GM06990 (cell line): ENCODE data around the gene ZNF592.

Source experiments
- DNase-seq: peaks from one replicate; pipeline ENCODE4 v3.0.0-alpha.2; 2011; ENCODE audit not compliant: insufficient read length; ENCODE audit errors: extremely low read depth
- H3K27me3 ChIP-seq: replicated peaks from 2 replicates; pipeline ENCODE4 v1.6.0; 2011; ENCODE audit warnings: low read length; ENCODE audit not compliant: control insufficient read depth, insufficient read depth
- H3K36me3 ChIP-seq: 2 replicates; pipeline ENCODE4 v1.5.1; 2011; ENCODE audit warnings: low read length; ENCODE audit not compliant: control insufficient read depth, insufficient read depth
- H3K4me3 ChIP-seq: replicated peaks from 2 replicates; pipeline ENCODE4 v1.5.1; 2011; ENCODE audit warnings: low read depth, mild to moderate bottlenecking, control low read depth, low read length
- CTCF ChIP-seq: IDR thresholded peaks from 2 replicates; pipeline ENCODE4 v1.5.1; 2011; ENCODE audit warnings: low read length, control low read depth, mild to moderate bottlenecking, inconsistent platforms; ENCODE audit not compliant: insufficient read depth, poor library complexity, severe bottlenecking

The ZNF592 gene

GRCh38 chr15:84823282-84823878 lies 75.0 kb downstream of the ZNF592 start:
- no peaks in the 10 kb centered on the region for H3K36me3 ChIP-seq
- no peak for TF ChIP-seq CTCF
- no peaks in the 10 kb centered on the region; the same call in 1 of the 2 replicates for H3K27me3 ChIP-seq
- DNase-seq: no peak
- H3K4me3 ChIP-seq: no peak overlapping the region

- H3K4me3 ChIP-seq: no peak overlapping the region
- H3K27me3 ChIP-seq: no peaks in the 10 kb centered on the region; the same call in 1 of the 2 replicates
- no peak for TF ChIP-seq CTCF
- no peaks in the 10 kb centered on the region for H3K36me3 ChIP-seq
- no peak for DNase-seq
Measured at GRCh38 chr15:84824260-84825007, 76.0 kb downstream of the ZNF592 start.

GRCh38 chr15:84826369-84826823 lies 78.0 kb downstream of the ZNF592 start:
- DNase-seq: no peak
- Histone ChIP-seq H3K36me3 (no peaks in the 10 kb centered on the region), H3K27me3 (no peaks in the 10 kb centered on the region; the same call in 1 of the 2 replicates), H3K4me3 (no peak overlapping the region)
- TF ChIP-seq CTCF: peak; percentile 74

- TF ChIP-seq CTCF: no peak
- H3K4me3 ChIP-seq: no peak overlapping the region
- H3K36me3 ChIP-seq: no peaks in the 10 kb centered on the region
- DNase-seq: no peak
- peaks cover under 1% of the 10 kb centered on the region for H3K27me3 ChIP-seq
Measured at GRCh38 chr15:84827246-84827645, 78.9 kb downstream of the ZNF592 start.

GRCh38 chr15:84828086-84828908 lies 79.9 kb downstream of the ZNF592 start:
- Histone ChIP-seq H3K27me3 (peaks cover 2% of the 10 kb centered on the region), H3K36me3 (no peaks in the 10 kb centered on the region), H3K4me3 (no peak overlapping the region)
- no peak for DNase-seq
- TF ChIP-seq CTCF: no peak
